Liver (tissue), 9 donors: ENCODE measurements around the gene JMJD7. TPM values are rescaled to one million over a fixed set of nuclear protein-coding genes. Genes with fewer than 3 reads are reported as not detected.

Experiments used
- DNase-seq: peaks from one replicate; pipeline ENCODE4 v3.0.0-alpha.2; 2017; ENCODE audit warnings: low spot score
- H3K27ac ChIP-seq, 2 donors: one replicate each; pipeline ENCODE4 v1.7.0; 2013; ENCODE audit warnings: inconsistent platforms in 2 of 2, low read length in 2 of 2, control low read depth in 1 of 2, low read depth in 1 of 2, mild to moderate bottlenecking in 1 of 2
- H3K27me3 ChIP-seq, 4 donors: one replicate each; pipeline versions ENCODE4 v1.6.1 to v1.7.0; 2013; ENCODE audit warnings: low read length in 3 of 4, inconsistent platforms in 1 of 4, mild to moderate bottlenecking in 1 of 4, moderate library complexity in 1 of 4; ENCODE audit not compliant: control insufficient read depth in 4 of 4, insufficient read depth in 4 of 4
- H3K36me3 ChIP-seq, 4 donors: one replicate each; pipeline versions ENCODE4 v1.6.1 to v1.7.0; 2013; ENCODE audit warnings: low read length in 3 of 4, mild to moderate bottlenecking in 3 of 4, low read depth in 1 of 4, moderate library complexity in 1 of 4; ENCODE audit not compliant: control insufficient read depth in 4 of 4, insufficient read depth in 3 of 4
- H3K4me1 ChIP-seq, 4 donors: one replicate each; pipeline versions ENCODE4 v1.6.1 to v1.7.0; 2013; ENCODE audit warnings: low read length in 3 of 4, mild to moderate bottlenecking in 3 of 4, moderate library complexity in 1 of 4; ENCODE audit not compliant: control insufficient read depth in 4 of 4, insufficient read depth in 4 of 4
- H3K4me3 ChIP-seq, 3 donors: one replicate each; pipeline versions ENCODE4 v1.6.1 to v1.7.0; 2013; ENCODE audit warnings: low read length in 3 of 3, control low read depth in 1 of 3, low read depth in 1 of 3, mild to moderate bottlenecking in 1 of 3
- H3K9ac ChIP-seq, 2 donors: one replicate each; pipeline ENCODE4 v1.7.0; 2013; ENCODE audit warnings: low read length in 2 of 2, mild to moderate bottlenecking in 2 of 2, moderate library complexity in 2 of 2, control low read depth in 1 of 2, low read depth in 1 of 2
- H3K9me3 ChIP-seq, 4 donors: one replicate each; pipeline versions ENCODE4 v1.6.1 to v1.7.0; 2013; ENCODE audit warnings: low read length in 3 of 4; ENCODE audit not compliant: control insufficient read depth in 4 of 4
- EGR1 ChIP-seq, 2 donors: IDR thresholded peaks; 2 replicates each; pipeline ENCODE4 v1.6.1; 2016 to 2018; ENCODE audit warnings: antibody characterized with exemption in 2 of 2, low read depth in 2 of 2
- FOXA2 ChIP-seq: IDR thresholded peaks from 2 replicates; pipeline ENCODE4 v1.6.1; 2016; ENCODE audit warnings: antibody characterized with exemption
- HNF4A ChIP-seq, 2 donors: conservative IDR thresholded peaks; 2 replicates each; pipeline ENCODE4 v1.6.1; 2016; ENCODE audit warnings: antibody characterized with exemption in 2 of 2, mild to moderate bottlenecking in 2 of 2
- HNF4G ChIP-seq: IDR thresholded peaks from 2 replicates; pipeline ENCODE4 v1.6.1; 2016; ENCODE audit warnings: antibody characterized with exemption
- JUND ChIP-seq, 2 donors: IDR thresholded peaks; 2 replicates each; pipeline ENCODE4 v1.6.1; 2016; ENCODE audit warnings: antibody characterized with exemption in 2 of 2
- RAD21 ChIP-seq, 2 donors: IDR thresholded peaks; 2 replicates each; pipeline ENCODE4 v1.6.1; 2016; ENCODE audit warnings: antibody characterized with exemption in 2 of 2, mild to moderate bottlenecking in 2 of 2
- SP1 ChIP-seq: IDR thresholded peaks from 2 replicates; pipeline ENCODE4 v1.6.1; 2018; ENCODE audit warnings: antibody characterized with exemption, mild to moderate bottlenecking
- TAF1 ChIP-seq: conservative IDR thresholded peaks from 2 replicates; pipeline ENCODE4 v1.6.1; 2016; ENCODE audit warnings: antibody characterized with exemption, mild to moderate bottlenecking
- WGBS: extraction: QIAGEN DNeasy Blood & Tissue Kit; methylation state at CpG from one replicate; pipeline ENCODE4 v1.1.7; 2013; 5-methylcytosine and 5-hydroxymethylcytosine counted together
- polyA plus RNA-seq, 2 donors: library from polyadenylated mRNA; stranded (reverse) in 1 of 2; unstranded in 1 of 2; fragments of 200-250 nt in 1 of 2; fragments of >200 nt in 1 of 2; fragmentation: Nextera tagmentation in 1 of 2; extraction: Ambion mirVana in 1 of 2; gene quantifications; one replicate each; pipeline versions ENCODE4 v1.2.1 to v1.2.3, GENCODE V29; 2013 to 2015
- total RNA-seq, 2 donors: library from RNA; depleted of rRNA; stranded (reverse); fragments of >200 nt; gene quantifications; one replicate each; pipeline ENCODE4 v1.2.3, GENCODE V29; 2014
- TF ChIP-seq, protein P1 (sequence below): IDR thresholded peaks from 2 replicates; pipeline ENCODE4 v1.6.1; 2016; ENCODE audit warnings: antibody characterized with exemption
- TF ChIP-seq, protein P2 (sequence below): IDR thresholded peaks from 2 replicates; pipeline ENCODE4 v1.6.1; 2016; ENCODE audit warnings: antibody characterized with exemption, mild to moderate bottlenecking
- TF ChIP-seq, protein P3 (sequence below): IDR thresholded peaks from 2 replicates; pipeline ENCODE4 v1.6.1; 2016; ENCODE audit warnings: antibody characterized with exemption
- TF ChIP-seq, protein P4 (sequence below): fragments of 150-350 bp; IDR thresholded peaks from 2 replicates; pipeline ENCODE4 v1.5.1; 2017; ENCODE audit warnings: improper control_type of control experiment, low read depth, low read length; ENCODE audit not compliant: missing input control
- TF ChIP-seq, protein P5 (sequence below): IDR thresholded peaks from 2 replicates; pipeline ENCODE4 v1.6.1; 2016; ENCODE audit warnings: antibody characterized with exemption
- donor health status: healthy.
- donor health status: healthy.
- donor health status: healthy.
- donor health status: healthy.
- donor health status: healthy.

JMJD7 gene
- total and polyA plus RNA-seq, 4 donors = 0.75 to 5.9 (median 5.4) TPM

DNA sequence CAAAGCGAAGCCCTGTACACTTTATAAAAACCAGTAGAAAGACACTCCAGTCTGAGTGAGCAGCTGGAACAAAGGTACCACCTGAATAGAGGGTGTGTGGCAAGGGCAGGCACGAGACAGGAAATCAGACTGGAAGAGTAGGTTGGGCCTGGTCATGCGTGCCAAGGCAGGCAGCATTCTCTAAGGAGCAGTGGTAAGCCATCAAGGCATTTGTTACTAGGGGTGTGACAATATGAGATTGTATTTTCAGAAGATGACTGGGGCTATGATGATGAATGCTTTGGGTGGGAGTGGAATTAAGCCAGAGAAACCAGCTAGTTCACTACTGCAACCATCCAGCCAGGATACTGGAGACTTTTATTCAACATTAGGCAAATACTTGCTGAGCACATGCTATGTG lies 5.0 kb downstream of the JMJD7 start:
- Histone ChIP-seq H3K9ac (no peak overlapping the region), H3K27ac (no peak overlapping the region), H3K9me3 (no peaks in the 10 kb centered on the region), H3K27me3 (no peaks in the 10 kb centered on the region), H3K4me1 (peaks cover 0 to 8% (median 7%) of the 10 kb centered on the region in 4 donors), H3K36me3 (peaks cover 0 to 4% (median 0%) of the 10 kb centered on the region in 4 donors), H3K4me3 (no peak overlapping the region)
- TF ChIP-seq JUND (IDR thresholded peaks at IDR 0.05) (no peak), HNF4A (conservative IDR thresholded peaks at IDR 0.05) (no peak), TAF1 (no peak), HNF4G (no peak), EGR1 (IDR thresholded peaks at IDR 0.05; ENCODE audit: low read depth in 2 of 2) (no peak), RAD21 (IDR thresholded peaks at IDR 0.05) (no peak), FOXA2 (no peak), SP1 (no peak)
- TF ChIP-seq, protein P1, sequence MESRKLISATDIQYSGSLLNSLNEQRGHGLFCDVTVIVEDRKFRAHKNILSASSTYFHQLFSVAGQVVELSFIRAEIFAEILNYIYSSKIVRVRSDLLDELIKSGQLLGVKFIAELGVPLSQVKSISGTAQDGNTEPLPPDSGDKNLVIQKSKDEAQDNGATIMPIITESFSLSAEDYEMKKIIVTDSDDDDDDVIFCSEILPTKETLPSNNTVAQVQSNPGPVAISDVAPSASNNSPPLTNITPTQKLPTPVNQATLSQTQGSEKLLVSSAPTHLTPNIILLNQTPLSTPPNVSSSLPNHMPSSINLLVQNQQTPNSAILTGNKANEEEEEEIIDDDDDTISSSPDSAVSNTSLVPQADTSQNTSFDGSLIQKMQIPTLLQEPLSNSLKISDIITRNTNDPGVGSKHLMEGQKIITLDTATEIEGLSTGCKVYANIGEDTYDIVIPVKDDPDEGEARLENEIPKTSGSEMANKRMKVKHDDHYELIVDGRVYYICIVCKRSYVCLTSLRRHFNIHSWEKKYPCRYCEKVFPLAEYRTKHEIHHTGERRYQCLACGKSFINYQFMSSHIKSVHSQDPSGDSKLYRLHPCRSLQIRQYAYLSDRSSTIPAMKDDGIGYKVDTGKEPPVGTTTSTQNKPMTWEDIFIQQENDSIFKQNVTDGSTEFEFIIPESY = no peak
- TF ChIP-seq, protein P2, sequence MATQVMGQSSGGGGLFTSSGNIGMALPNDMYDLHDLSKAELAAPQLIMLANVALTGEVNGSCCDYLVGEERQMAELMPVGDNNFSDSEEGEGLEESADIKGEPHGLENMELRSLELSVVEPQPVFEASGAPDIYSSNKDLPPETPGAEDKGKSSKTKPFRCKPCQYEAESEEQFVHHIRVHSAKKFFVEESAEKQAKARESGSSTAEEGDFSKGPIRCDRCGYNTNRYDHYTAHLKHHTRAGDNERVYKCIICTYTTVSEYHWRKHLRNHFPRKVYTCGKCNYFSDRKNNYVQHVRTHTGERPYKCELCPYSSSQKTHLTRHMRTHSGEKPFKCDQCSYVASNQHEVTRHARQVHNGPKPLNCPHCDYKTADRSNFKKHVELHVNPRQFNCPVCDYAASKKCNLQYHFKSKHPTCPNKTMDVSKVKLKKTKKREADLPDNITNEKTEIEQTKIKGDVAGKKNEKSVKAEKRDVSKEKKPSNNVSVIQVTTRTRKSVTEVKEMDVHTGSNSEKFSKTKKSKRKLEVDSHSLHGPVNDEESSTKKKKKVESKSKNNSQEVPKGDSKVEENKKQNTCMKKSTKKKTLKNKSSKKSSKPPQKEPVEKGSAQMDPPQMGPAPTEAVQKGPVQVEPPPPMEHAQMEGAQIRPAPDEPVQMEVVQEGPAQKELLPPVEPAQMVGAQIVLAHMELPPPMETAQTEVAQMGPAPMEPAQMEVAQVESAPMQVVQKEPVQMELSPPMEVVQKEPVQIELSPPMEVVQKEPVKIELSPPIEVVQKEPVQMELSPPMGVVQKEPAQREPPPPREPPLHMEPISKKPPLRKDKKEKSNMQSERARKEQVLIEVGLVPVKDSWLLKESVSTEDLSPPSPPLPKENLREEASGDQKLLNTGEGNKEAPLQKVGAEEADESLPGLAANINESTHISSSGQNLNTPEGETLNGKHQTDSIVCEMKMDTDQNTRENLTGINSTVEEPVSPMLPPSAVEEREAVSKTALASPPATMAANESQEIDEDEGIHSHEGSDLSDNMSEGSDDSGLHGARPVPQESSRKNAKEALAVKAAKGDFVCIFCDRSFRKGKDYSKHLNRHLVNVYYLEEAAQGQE = no peak
- TF ChIP-seq, protein P3, sequence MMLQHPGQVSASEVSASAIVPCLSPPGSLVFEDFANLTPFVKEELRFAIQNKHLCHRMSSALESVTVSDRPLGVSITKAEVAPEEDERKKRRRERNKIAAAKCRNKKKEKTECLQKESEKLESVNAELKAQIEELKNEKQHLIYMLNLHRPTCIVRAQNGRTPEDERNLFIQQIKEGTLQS = no peak
- TF ChIP-seq, protein P4, sequence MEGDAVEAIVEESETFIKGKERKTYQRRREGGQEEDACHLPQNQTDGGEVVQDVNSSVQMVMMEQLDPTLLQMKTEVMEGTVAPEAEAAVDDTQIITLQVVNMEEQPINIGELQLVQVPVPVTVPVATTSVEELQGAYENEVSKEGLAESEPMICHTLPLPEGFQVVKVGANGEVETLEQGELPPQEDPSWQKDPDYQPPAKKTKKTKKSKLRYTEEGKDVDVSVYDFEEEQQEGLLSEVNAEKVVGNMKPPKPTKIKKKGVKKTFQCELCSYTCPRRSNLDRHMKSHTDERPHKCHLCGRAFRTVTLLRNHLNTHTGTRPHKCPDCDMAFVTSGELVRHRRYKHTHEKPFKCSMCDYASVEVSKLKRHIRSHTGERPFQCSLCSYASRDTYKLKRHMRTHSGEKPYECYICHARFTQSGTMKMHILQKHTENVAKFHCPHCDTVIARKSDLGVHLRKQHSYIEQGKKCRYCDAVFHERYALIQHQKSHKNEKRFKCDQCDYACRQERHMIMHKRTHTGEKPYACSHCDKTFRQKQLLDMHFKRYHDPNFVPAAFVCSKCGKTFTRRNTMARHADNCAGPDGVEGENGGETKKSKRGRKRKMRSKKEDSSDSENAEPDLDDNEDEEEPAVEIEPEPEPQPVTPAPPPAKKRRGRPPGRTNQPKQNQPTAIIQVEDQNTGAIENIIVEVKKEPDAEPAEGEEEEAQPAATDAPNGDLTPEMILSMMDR = no peak
- TF ChIP-seq, protein P5, sequence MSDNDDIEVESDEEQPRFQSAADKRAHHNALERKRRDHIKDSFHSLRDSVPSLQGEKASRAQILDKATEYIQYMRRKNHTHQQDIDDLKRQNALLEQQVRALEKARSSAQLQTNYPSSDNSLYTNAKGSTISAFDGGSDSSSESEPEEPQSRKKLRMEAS = no peak
- WGBS = 85% methylated on average over 3 of the region's 3 CpGs
- no peak for DNase-seq

DNA sequence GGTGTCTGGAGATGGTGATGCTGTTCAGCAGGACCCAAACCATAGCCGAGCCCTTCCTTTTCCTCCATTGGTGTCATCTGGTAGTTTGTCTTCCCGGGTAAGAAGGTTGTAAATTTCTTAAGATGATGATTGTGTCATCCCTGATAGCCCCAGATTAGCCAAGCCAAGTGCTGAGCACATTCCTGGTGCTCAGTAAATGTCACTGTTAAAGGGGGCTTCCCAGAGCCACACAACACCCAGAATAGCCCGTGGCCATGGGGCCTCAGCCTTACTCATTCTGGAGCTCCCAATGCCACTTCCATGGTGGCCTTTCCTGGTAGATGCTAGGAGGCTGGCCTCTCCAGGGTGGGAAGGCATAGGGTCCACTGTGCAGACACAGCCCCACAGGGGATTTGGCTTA lies 6.2 kb downstream of the JMJD7 start:
- DNase-seq = no peak
- H3K27me3 ChIP-seq = no peaks in the 10 kb centered on the region
- H3K27ac ChIP-seq = no peak overlapping the region
- H3K4me3 ChIP-seq = no peak overlapping the region
- no peak for TF ChIP-seq TAF1
- TF ChIP-seq, protein P5 = no peak
- peaks cover 0 to 2% (median under 1%) of the 10 kb centered on the region in 4 donors for H3K4me1 ChIP-seq
- peaks cover 0 to 4% (median 0%) of the 10 kb centered on the region in 4 donors for H3K36me3 ChIP-seq
- no peak overlapping the region for H3K9ac ChIP-seq
- WGBS = 89% methylated on average over 3 of the region's 3 CpGs
- no peaks in the 10 kb centered on the region for H3K9me3 ChIP-seq
